Measurements from ENCODE around the gene LY6G6F. TPM values are rescaled to one million over a fixed set of nuclear protein-coding genes. Genes with fewer than 3 reads are reported as not detected.

Gene LY6G6F
- total RNA-seq, 1 experiment from 2014 or later = not detected

DNA sequence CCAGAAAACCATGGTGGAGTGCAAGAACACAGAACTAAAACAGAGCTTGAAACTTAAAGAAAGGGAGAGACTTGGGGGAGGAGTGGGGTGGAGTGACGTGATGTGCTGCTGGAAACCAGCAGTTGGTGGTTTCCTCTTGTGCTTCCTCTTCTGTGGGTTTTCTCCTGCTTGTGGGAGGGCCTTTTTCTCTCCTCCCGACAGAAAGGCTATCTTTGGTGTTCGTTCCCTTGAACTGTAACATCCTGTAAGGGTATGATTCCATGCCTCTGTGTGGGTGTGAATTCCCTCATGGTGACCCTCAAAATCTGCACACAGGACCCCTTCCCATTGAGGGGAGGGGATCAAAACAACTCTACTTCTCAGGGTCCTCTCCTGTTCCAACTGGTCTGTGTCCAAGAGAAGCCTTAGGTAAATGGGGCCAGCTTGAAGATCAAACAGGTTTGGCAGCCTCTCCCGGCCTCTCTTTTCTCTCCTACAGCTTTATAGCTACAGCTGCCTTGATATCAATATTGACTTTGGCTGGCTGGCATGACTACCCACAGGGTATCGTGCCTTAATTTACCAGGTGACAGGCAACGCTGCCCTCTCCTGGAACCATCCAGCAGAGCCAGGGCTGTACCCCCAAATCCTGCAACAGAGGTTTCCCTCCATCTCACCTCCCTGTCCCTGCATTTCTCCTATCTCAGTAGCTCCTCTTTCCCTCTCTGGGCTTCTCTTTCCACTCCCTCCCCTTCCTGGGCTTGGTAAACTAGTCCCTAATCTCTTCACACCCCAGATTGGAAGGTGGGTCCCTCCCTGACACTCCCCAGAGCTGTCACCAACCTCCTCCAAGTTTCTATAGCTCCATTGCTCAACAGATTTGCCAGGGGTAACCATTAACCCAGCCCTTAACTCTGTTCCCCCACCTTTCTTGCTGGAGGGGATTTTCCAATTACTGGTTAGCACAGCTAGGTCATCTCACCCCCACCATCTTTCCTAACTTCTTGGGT is 31.6 kb downstream of the LY6G6F start:
- DNase-seq (ENCODE audit: low spot score) = peak; percentile 89

DNA sequence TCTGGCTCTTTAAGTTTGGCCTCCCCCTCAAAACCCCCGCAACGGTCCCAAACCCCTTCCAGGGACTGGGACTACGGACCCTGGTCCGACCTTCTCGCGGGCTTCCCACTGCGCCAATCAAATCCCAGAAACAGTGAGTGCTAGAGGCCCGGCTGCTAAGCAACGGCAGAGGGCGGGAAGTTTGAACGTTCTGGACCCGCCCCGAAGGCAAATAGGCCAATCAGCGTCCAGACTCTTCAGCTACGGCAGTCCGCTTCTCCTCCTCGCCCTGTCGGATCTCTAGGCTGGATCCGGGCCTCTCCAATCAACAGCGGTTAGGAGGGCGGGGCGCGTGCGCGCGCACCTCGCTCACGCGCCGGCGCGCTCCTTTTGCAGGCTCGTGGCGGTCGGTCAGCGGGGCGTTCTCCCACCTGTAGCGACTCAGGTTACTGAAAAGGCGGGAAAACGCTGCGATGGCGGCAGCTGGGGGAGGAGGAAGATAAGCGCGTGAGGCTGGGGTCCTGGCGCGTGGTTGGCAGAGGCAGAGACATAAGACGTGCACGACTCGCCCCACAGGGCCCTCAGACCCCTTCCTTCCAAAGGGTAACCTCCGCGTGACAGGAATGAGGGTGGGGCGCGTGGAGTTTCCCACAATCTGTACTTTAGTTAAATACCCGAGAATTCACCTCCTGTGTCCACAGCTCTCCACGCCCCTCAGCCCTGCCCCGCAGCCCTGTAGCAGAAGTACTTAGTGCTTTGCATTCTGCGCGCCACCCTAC is 33.2 kb downstream of the LY6G6F start, which contains the start of gene MSH5:
MSH5 (plus strand) TSS at position 367 of the 758 bp plus-strand sequence. CDS start 462 bp downstream, outside the sequence.
- peak; percentile 99 for DNase-seq (ENCODE audit: low spot score)

DNA sequence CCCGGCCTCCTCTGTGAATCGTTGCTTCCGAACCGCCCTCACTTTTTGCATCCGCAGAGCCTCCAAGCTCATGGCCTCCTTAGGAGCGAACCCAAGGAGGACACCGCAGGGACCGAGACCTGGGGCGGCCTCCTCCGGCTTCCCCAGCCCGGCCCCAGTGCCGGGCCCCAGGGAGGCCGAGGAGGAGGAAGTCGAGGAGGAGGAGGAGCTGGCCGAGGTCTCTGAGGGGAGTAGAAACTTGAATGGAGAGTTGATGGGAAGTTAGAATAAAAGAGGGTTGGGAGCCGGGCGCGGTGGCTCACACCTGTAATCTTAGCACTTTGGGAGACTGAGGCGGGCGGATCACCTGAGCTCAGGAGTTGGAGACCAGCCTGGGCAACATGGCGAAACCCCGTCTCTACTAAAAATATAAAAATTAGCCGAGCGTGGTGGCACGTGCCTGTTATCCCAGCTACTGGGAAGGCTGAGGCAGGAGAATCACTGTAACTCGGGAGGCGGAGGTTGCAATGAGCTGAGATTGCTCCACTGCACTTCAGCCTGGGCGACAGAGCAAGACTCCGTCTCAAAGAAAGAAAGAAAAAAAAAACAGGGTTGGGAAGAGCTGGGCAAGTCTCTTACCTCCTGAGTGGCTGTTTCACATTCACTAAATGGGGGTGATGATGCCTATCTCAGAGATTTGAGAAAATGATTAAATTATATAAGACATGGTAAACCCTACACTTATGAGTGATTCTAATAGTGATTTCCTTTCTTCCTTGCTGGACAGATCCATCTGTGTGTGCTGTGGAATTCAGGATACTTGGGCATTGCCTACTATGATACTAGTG is 33.9 kb downstream of the LY6G6F start:
- DNase-seq (ENCODE audit: low spot score) = no peak

DNA sequence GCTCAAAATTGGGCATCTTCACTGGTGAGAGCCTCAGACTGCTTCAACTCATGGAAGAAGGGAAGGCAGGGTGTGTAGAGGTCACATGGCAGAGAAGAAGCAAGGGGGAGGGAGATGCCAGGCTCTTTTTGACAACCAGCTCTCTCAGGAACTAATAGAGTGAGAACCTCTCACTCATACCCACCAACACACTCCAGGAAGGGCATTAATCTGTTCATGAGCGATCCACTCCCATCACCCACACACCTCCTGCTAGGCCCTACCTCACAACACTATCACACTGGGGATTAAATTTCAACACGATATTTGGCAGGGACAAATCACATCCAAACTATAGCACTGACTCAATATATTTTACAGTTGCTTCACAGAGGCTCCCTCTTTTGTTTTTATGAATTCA is 35.1 kb downstream of the LY6G6F start:
- no peak for DNase-seq (ENCODE audit: low spot score)

DNA sequence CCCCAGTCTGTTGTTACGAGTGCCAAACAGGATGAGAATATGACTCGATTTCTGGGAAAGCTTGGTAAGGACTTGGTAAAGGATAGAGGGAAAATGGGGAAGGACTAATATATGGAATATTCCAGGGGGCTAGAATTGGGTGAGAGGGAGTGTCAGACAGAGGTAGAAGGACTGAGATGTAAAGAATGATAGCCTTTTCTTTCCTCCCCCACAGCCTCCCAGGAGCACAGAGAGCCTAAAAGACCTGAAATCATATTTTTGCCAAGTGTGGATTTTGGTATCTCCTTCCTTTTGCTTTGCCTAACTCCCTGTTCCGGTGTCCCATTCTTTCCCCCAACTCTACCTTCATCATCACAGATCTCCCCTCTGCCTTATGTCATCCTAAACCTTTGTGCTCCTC is 36.2 kb downstream of the LY6G6F start:
- DNase-seq (ENCODE audit: low spot score) = no peak

DNA sequence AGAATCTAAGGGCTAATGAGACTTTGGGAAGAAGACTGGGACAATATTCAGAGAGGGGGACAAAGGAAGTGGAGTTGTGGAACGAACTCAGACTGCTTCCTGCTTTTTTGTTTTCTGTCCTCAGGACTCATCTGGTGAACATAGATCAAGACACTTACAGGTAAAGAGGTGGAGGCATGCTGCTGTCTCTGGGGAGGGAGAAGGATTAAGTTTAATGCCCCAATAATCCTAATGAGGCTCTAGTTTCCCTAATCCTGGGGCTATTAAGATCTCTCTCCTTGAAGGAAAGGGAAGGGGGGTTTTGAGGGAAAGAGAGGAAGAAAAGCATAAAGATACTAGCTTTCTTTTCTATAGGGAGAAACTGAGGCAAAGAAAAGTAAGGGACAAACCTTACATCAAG is 37.8 kb downstream of the LY6G6F start:
- DNase-seq (ENCODE audit: low spot score) = no peak

DNA sequence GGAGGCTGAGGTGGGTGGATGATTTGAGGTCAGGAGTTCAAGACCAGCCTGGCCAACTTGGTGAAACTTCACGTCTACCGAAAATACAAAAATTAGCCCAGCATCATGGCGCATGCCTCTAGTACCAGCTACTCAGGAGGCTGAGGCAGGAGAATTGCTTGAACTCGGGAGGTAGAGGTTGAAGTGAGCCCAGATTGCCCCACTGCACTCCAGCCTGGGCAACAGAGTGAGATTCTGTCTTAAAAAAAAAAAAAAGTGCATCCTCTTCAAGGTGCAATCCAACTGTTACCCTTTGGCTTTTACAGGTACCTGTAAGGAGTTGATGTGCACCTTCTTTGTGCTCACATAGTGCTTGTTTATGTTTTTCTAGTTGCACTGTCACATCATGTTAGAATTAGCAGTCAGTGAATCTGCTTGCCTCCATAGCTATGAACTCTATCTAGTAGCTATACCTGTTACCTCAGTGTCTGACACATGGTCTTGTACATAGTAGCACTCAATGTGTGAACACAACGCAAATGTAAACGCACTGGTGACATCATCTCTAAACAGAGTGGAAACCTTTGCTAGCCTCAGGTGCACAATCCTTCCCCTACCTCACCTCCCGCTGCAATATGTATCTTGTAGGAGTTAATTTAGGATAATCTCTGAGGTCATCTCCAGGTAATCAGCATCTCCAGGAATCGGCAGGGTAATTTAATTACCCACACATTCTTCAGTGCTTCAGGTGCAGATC is 42.8 kb downstream of the LY6G6F start:
- no peak for DNase-seq (ENCODE audit: low spot score)

DNA sequence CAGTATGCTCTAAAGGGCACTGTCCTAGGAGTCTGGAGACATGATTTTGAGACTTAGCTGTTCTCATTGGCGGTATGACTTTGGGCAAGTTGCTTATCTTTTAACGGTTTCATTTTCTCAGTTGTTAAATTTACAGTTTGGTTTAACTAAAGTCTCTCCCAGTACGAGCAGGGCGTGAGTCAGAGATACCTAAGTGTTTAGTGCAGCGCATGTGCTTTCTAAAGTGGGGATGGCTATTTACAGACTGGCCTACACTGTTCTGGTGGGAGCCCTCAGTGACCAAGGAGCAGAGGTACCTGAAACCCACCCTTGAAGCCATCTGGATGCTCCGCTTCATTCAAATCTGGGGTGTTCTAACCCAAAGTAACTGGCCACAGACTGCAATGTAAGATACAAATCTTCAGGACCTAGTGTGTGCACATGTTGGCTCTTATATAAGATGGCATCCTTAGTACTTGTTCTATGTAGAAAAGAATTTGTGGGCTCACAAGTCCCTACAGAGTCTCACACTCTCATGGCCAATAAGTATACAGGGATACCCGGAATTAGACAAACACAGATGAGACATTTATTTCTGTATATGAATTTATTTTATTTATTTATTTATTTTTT is 43.9 kb downstream of the LY6G6F start:
- DNase-seq (ENCODE audit: low spot score) = peak; percentile 89

DNA sequence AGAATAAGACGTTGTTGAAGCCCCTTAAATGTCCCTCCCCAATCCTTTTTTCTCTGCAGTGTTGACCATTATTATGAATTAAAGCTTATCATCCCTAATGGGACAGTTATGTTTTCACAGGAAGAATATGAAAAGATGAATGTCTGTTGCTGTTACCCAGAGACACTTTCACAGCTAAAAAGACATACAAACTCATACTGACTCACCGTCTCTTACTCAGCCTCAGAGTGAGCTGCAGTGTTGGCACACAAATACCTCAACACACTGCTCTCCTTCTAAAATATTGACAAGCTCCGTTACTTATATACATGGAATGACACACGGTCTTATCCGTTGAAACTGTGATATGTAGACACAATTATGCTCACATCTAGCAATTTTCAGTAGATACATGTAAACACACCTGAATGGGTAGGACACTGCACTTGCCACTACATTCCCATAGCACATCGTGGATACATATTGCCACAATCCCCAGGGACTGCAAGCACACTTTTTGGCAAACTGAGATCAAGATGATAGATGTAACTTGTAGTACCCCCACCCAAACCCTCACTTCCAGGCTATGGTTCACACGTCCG is 46.2 kb downstream of the LY6G6F start:
- peak; percentile 70 for DNase-seq (ENCODE audit: low spot score)

DNA sequence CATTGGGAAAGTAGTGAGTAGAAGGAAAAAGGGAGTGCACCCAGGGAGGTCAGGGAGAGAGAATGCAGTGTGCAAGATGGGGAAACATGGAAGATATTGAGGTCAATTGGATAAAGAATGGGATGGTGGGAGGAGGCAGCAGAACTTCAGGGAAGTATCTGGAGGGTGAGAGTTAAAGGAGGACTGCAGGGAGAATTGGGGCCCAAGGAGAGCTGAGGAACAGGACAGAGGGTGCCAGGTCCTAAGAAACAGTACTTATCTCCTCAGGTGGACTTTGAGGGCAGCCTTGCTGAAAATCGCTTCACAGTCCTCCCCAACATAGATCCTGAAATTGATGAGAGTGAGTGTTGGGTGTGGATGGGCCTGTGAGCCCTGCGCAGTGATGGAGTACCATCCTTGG is 51.6 kb downstream of the LY6G6F start:
- no peak for DNase-seq (ENCODE audit: low spot score)

Other genes starting within 250 kb of the LY6G6F start
- gene MICB, start 208.7 kb upstream of the LY6G6F start, total RNA-seq (2014; rRNA removed; shearing (Covaris generic)) = 16.5 and 17.1 TPM in 2 replicates
- gene MCCD1, start 177.9 kb upstream of the LY6G6F start, total RNA-seq (2014; rRNA removed; shearing (Covaris generic)) = not detected in 2 replicates
- gene DDX39B, start 164.9 kb upstream of the LY6G6F start, total RNA-seq (2014; rRNA removed; shearing (Covaris generic)) = 317 and 405 TPM in 2 replicates
- gene ATP6V1G2, start 160.3 kb upstream of the LY6G6F start, total RNA-seq (2014; rRNA removed; shearing (Covaris generic)) = 1.4 and 2.3 TPM in 2 replicates
- gene NFKBIL1, start 159.3 kb upstream of the LY6G6F start, total RNA-seq (2014; rRNA removed; shearing (Covaris generic)) = 21.1 and 22.0 TPM in 2 replicates
- gene LTA, start 134.6 kb upstream of the LY6G6F start, total RNA-seq (2014; rRNA removed; shearing (Covaris generic)) = not detected in 2 replicates
- gene TNF, start 131.3 kb upstream of the LY6G6F start, total RNA-seq (2014; rRNA removed; shearing (Covaris generic)) = not detected in 2 replicates
- gene LTB, start 124.4 kb upstream of the LY6G6F start, total RNA-seq (2014; rRNA removed; shearing (Covaris generic)) = not detected in 2 replicates
- gene LST1, start 120.6 kb upstream of the LY6G6F start, total RNA-seq (2014; rRNA removed; shearing (Covaris generic)) = not detected in 2 replicates
- not detected in 2 replicates for gene NCR3, start 113.9 kb upstream of the LY6G6F start, total RNA-seq (2014; rRNA removed; shearing (Covaris generic))
- not detected in 2 replicates for gene AIF1, start 91.6 kb upstream of the LY6G6F start, total RNA-seq (2014; rRNA removed; shearing (Covaris generic))
- 46.7 and 55.9 TPM in 2 replicates for gene PRRC2A, start 86.2 kb upstream of the LY6G6F start, total RNA-seq (2014; rRNA removed; shearing (Covaris generic))
- 176 and 186 TPM in 2 replicates for gene BAG6, start 54.2 kb upstream of the LY6G6F start, total RNA-seq (2014; rRNA removed; shearing (Covaris generic))
- 2.0 and 4.2 TPM in 2 replicates for gene APOM, start 51.0 kb upstream of the LY6G6F start, total RNA-seq (2014; rRNA removed; shearing (Covaris generic))
- gene C6orf47, start 46.1 kb upstream of the LY6G6F start, total RNA-seq (2014; rRNA removed; shearing (Covaris generic)) = 15.9 and 22.0 TPM in 2 replicates
- 9.5 and 13.2 TPM in 2 replicates for gene GPANK1, start 41.9 kb upstream of the LY6G6F start, total RNA-seq (2014; rRNA removed; shearing (Covaris generic))
- gene CSNK2B, start 40.8 kb upstream of the LY6G6F start, total RNA-seq (2014; rRNA removed; shearing (Covaris generic)) = 263 and 282 TPM in 2 replicates
- 1.2 and 2.0 TPM in 2 replicates for gene LY6G5B, start 36.9 kb upstream of the LY6G6F start, total RNA-seq (2014; rRNA removed; shearing (Covaris generic))
- not detected in 2 replicates for gene LY6G5C, start 25.8 kb upstream of the LY6G6F start, total RNA-seq (2014; rRNA removed; shearing (Covaris generic))
- 38.5 and 40.9 TPM in 2 replicates for gene ABHD16A, start 3.5 kb upstream of the LY6G6F start, total RNA-seq (2014; rRNA removed; shearing (Covaris generic))
- gene LY6G6D, start 8.5 kb downstream of the LY6G6F start, total RNA-seq (2014; rRNA removed; shearing (Covaris generic)) = not detected in 2 replicates
- not detected in 2 replicates for gene LY6G6C, start 14.9 kb downstream of the LY6G6F start, total RNA-seq (2014; rRNA removed; shearing (Covaris generic))
- not detected in 2 replicates for gene MPIG6B, start 16.5 kb downstream of the LY6G6F start, total RNA-seq (2014; rRNA removed; shearing (Covaris generic))
- gene DDAH2, start 22.4 kb downstream of the LY6G6F start, total RNA-seq (2014; rRNA removed; shearing (Covaris generic)) = 134 and 166 TPM in 2 replicates
- gene CLIC1, start 29.7 kb downstream of the LY6G6F start, total RNA-seq (2014; rRNA removed; shearing (Covaris generic)) = 927 and 1,153 TPM in 2 replicates
- gene MSH5, start 33.1 kb downstream of the LY6G6F start, total RNA-seq (2014; rRNA removed; shearing (Covaris generic)) = 3.2 and 6.1 TPM in 2 replicates
- gene SAPCD1, start 55.8 kb downstream of the LY6G6F start, total RNA-seq (2014; rRNA removed; shearing (Covaris generic)) = 1.1 and 3.0 TPM in 2 replicates
- gene VWA7, start 70.5 kb downstream of the LY6G6F start, total RNA-seq (2014; rRNA removed; shearing (Covaris generic)) = 0.60 and 3.2 TPM in 2 replicates
- gene VARS1, start 88.9 kb downstream of the LY6G6F start, total RNA-seq (2014; rRNA removed; shearing (Covaris generic)) = 56.0 and 58.8 TPM in 2 replicates
- gene LSM2, start 100.1 kb downstream of the LY6G6F start, total RNA-seq (2014; rRNA removed; shearing (Covaris generic)) = 80.4 and 88.0 TPM in 2 replicates
- 1.4 and 3.0 TPM in 2 replicates for gene HSPA1L, start 108.4 kb downstream of the LY6G6F start, total RNA-seq (2014; rRNA removed; shearing (Covaris generic))
- gene HSPA1A, start 108.7 kb downstream of the LY6G6F start, total RNA-seq (2014; rRNA removed; shearing (Covaris generic)) = 1.2 and 4.1 TPM in 2 replicates
- 312 and 358 TPM in 2 replicates for gene HSPA1B, start 120.9 kb downstream of the LY6G6F start, total RNA-seq (2014; rRNA removed; shearing (Covaris generic))
- 101 and 107 TPM in 2 replicates for gene NEU1, start 156.0 kb downstream of the LY6G6F start, total RNA-seq (2014; rRNA removed; shearing (Covaris generic))
- not detected in 2 replicates for gene SLC44A4, start 172.1 kb downstream of the LY6G6F start, total RNA-seq (2014; rRNA removed; shearing (Covaris generic))
- gene EHMT2, start 190.8 kb downstream of the LY6G6F start, total RNA-seq (2014; rRNA removed; shearing (Covaris generic)) = 75.5 and 85.7 TPM in 2 replicates
- 1.3 and 4.1 TPM in 2 replicates for gene ZBTB12, start 195.2 kb downstream of the LY6G6F start, total RNA-seq (2014; rRNA removed; shearing (Covaris generic))
- 0.69 TPM in 1 of 2 replicates, not detected in the other for gene C2, start 220.9 kb downstream of the LY6G6F start, total RNA-seq (2014; rRNA removed; shearing (Covaris generic))
- 3.7 and 4.0 TPM in 2 replicates for gene CFB, start 239.2 kb downstream of the LY6G6F start, total RNA-seq (2014; rRNA removed; shearing (Covaris generic))

All from A172 (cell line).